Suprapubic skin (tissue), 4 donors: ENCODE measurements around the gene NRAS.

Source experiments
- CTCF ChIP-seq, 2 donors: fragments of 200-600 bp in 1 of 2; fragments of 450-650 bp in 1 of 2; sonication (generic) in 1 of 2; IDR thresholded peaks; one replicate each; pipeline ENCODE4 v1.5.1; 2016 to 2019; ENCODE audit warnings: antibody characterized with exemption in 2 of 2, mild to moderate bottlenecking in 1 of 2, moderate library complexity in 1 of 2
- POLR2A ChIP-seq, 2 donors: fragments of 450-650 bp; IDR thresholded peaks; one replicate each; pipeline ENCODE4 v1.6.1; 2017; ENCODE audit warnings: antibody characterized with exemption in 2 of 2, mild to moderate bottlenecking in 2 of 2, moderate library complexity in 2 of 2
- POLR2AphosphoS5 ChIP-seq, 3 donors: sonication (generic); formaldehyde crosslinking; IDR thresholded peaks; one replicate each; pipeline ENCODE4 v1.6.1; 2017; ENCODE audit warnings: antibody characterized with exemption in 3 of 3

GRCh38 chr1:114707604-114708003 is 9.0 kb downstream of the NRAS start:
- TF ChIP-seq CTCF (IDR thresholded peaks at IDR 0.05) (no peak), POLR2A (IDR thresholded peaks at IDR 0.05) (no peak), POLR2AphosphoS5 (IDR thresholded peaks at IDR 0.05) (no peak)
